ENCODE results near the gene PTGDS. TPM values are rescaled to one million over a fixed set of nuclear protein-coding genes. Genes with fewer than 3 reads are reported as not detected.

The PTGDS gene
- total and polyA plus RNA-seq, 9 of the 15 experiments (the other 6 are each of a cell fraction or from before 2014, with no cell fraction given), result 0.46 to 7.1 (median 2.0) TPM

DNA sequence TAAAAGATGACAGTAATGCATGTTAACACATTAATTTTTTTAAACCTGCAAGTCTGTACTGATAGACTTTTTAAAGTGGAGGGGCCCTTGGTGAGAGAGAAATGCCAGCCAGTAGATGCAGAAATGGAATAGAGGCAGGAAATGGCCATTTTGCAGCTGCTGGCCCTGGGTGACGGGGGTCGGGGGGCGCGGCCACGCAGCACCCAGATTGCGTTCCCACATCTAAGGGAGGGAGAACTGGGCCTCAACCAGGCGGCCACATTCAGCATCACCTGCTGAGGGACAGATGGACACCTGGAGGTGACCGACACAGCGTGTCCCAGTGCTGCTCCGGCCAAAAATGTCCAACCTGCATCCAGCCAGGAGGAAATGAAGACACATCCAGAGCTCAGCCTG, 25.3 kb downstream of the PTGDS start:
- Histone ChIP-seq H3K4me2 (ENCODE audit: insufficient read depth, low read length) (no peak overlapping the region), H3K79me2 (ENCODE audit: control insufficient read depth, insufficient read depth, low read length) (no peaks in the 10 kb centered on the region), H3K27me3 (ENCODE audit: control insufficient read depth in 2 of 2, insufficient read depth in 2 of 2, low read length in 2 of 2) (no peaks in the 10 kb centered on the region), H3K4me3 (no peak overlapping the region), H3K36me3 (ENCODE audit: control insufficient read depth, insufficient read depth, low read length) (no peaks in the 10 kb centered on the region), H3K4me1 (replicated peaks in 1 of 2; ENCODE audit: control insufficient read depth in 2 of 2, insufficient read depth in 2 of 2, low read length in 2 of 2) (peaks cover 3 to 34% of the 10 kb centered on the region in 2 experiments; a peak in 3 of 5 replicates), H3K9ac (ENCODE audit: insufficient read depth in 1 of 2, low read depth in 2 of 2, low read length in 2 of 2) (peak overlapping the region in 1 of 2 experiments; percentile 61; a peak in 2 of 4 replicates), H2AFZ (ENCODE audit: low read depth, low read length) (no peak overlapping the region), H3K9me3 (replicated peaks; ENCODE audit: control insufficient read depth, insufficient read depth, low read depth, low read length) (0 out of 2 replicates have a peak, but pooled peaks cover 1% of the 10 kb centered on the region), H3K9me1 (ENCODE audit: control insufficient read depth, insufficient read depth, low read length) (no peaks in the 10 kb centered on the region), H4K20me1 (replicated peaks; ENCODE audit: control insufficient read depth, insufficient read depth, low read length) (no peaks in the 10 kb centered on the region), H3K27ac (ENCODE audit: extremely low read depth, low read depth, low read length) (no peak overlapping the region)
- DNase-seq (ENCODE audit: extremely low read depth in 1 of 4, low spot score in 3 of 4) (no peak), ATAC-seq (no peak), FAIRE-seq (no peak)
- TF ChIP-seq GTF2A2 (tag; IDR thresholded peaks at IDR 0.05) (no peak), KAT8 (IDR thresholded peaks at IDR 0.05; ENCODE audit: low read depth) (no peak), ATF7 (IDR thresholded peaks at IDR 0.05) (no peak), HIVEP1 (CRISPR knock-in tag; IDR thresholded peaks at IDR 0.05) (no peak), ZNF551 (CRISPR knock-in tag; IDR thresholded peaks at IDR 0.05) (no peak), MAFF (IDR thresholded peaks at IDR 0.05; ENCODE audit: low read length) (no peak), ESRRA (IDR thresholded peaks at IDR 0.05; ENCODE audit: borderline replicate concordance, low read depth) (no peak), ZNF76 (CRISPR knock-in tag; IDR thresholded peaks at IDR 0.05; ENCODE audit: borderline replicate concordance) (no peak), ZNF146 (CRISPR knock-in tag; IDR thresholded peaks at IDR 0.05; ENCODE audit: unreplicated experiment) (no peak), CBFB (CRISPR knock-in tag; IDR thresholded peaks at IDR 0.05) (no peak), SMARCA5 (IDR thresholded peaks at IDR 0.05) (no peak), PTRF (tag; IDR thresholded peaks at IDR 0.05) (no peak), XRCC5 (IDR thresholded peaks at IDR 0.05; ENCODE audit: low read depth, low read length) (no peak), POLR2AphosphoS2 (IDR thresholded peaks at IDR 0.05; ENCODE audit: low read length) (no peak)
- TF ChIP-seq, protein P1, sequence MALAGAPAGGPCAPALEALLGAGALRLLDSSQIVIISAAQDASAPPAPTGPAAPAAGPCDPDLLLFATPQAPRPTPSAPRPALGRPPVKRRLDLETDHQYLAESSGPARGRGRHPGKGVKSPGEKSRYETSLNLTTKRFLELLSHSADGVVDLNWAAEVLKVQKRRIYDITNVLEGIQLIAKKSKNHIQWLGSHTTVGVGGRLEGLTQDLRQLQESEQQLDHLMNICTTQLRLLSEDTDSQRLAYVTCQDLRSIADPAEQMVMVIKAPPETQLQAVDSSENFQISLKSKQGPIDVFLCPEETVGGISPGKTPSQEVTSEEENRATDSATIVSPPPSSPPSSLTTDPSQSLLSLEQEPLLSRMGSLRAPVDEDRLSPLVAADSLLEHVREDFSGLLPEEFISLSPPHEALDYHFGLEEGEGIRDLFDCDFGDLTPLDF (CRISPR knock-in tag; IDR thresholded peaks at IDR 0.05), result no peak
- TF ChIP-seq, protein P2, sequence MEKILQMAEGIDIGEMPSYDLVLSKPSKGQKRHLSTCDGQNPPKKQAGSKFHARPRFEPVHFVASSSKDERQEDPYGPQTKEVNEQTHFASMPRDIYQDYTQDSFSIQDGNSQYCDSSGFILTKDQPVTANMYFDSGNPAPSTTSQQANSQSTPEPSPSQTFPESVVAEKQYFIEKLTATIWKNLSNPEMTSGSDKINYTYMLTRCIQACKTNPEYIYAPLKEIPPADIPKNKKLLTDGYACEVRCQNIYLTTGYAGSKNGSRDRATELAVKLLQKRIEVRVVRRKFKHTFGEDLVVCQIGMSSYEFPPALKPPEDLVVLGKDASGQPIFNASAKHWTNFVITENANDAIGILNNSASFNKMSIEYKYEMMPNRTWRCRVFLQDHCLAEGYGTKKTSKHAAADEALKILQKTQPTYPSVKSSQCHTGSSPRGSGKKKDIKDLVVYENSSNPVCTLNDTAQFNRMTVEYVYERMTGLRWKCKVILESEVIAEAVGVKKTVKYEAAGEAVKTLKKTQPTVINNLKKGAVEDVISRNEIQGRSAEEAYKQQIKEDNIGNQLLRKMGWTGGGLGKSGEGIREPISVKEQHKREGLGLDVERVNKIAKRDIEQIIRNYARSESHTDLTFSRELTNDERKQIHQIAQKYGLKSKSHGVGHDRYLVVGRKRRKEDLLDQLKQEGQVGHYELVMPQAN (IDR thresholded peaks at IDR 0.05; ENCODE audit: borderline replicate concordance), result no peak
- TF ChIP-seq, protein P3, sequence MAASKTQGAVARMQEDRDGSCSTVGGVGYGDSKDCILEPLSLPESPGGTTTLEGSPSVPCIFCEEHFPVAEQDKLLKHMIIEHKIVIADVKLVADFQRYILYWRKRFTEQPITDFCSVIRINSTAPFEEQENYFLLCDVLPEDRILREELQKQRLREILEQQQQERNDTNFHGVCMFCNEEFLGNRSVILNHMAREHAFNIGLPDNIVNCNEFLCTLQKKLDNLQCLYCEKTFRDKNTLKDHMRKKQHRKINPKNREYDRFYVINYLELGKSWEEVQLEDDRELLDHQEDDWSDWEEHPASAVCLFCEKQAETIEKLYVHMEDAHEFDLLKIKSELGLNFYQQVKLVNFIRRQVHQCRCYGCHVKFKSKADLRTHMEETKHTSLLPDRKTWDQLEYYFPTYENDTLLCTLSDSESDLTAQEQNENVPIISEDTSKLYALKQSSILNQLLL (CRISPR knock-in tag; IDR thresholded peaks at IDR 0.05; ENCODE audit: borderline replicate concordance), result no peak
- TF ChIP-seq, protein P4, sequence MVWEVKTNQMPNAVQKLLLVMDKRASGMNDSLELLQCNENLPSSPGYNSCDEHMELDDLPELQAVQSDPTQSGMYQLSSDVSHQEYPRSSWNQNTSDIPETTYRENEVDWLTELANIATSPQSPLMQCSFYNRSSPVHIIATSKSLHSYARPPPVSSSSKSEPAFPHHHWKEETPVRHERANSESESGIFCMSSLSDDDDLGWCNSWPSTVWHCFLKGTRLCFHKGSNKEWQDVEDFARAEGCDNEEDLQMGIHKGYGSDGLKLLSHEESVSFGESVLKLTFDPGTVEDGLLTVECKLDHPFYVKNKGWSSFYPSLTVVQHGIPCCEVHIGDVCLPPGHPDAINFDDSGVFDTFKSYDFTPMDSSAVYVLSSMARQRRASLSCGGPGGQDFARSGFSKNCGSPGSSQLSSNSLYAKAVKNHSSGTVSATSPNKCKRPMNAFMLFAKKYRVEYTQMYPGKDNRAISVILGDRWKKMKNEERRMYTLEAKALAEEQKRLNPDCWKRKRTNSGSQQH (CRISPR knock-in tag; IDR thresholded peaks at IDR 0.05), result no peak
- POLR2A ChIA-PET, result interaction anchor here (0.6 kb wide), 1 partner anchor 50 kb away, joined by 3 read pairs; no protein-coding TSS in a partner anchor
- WGBS (ENCODE audit: insufficient coverage, low coverage, missing lambda C conversion rate), result 40% methylated on average over 10 of the region's 10 CpGs
- intact Hi-C loops (cut with micrococcal nuclease) (no loop called here), in situ Hi-C loops (cut with MboI) (no loop called here)
- CTCF ChIA-PET (ENCODE audit: low intra/inter-chr PET ratio), result no interaction called here
- BruUV-seq (replicated peaks), result no TSS peak
